ENCODE data around the gene NHERF1. TPM values are rescaled to one million over a fixed set of nuclear protein-coding genes. Genes with fewer than 3 reads are reported as not detected.

The NHERF1 gene
- total and polyA plus RNA-seq, 2 of the 8 experiments (the other 6 are each of a cell fraction or from before 2014, with no cell fraction given) = 92.9 to 99.2 TPM

DNA sequence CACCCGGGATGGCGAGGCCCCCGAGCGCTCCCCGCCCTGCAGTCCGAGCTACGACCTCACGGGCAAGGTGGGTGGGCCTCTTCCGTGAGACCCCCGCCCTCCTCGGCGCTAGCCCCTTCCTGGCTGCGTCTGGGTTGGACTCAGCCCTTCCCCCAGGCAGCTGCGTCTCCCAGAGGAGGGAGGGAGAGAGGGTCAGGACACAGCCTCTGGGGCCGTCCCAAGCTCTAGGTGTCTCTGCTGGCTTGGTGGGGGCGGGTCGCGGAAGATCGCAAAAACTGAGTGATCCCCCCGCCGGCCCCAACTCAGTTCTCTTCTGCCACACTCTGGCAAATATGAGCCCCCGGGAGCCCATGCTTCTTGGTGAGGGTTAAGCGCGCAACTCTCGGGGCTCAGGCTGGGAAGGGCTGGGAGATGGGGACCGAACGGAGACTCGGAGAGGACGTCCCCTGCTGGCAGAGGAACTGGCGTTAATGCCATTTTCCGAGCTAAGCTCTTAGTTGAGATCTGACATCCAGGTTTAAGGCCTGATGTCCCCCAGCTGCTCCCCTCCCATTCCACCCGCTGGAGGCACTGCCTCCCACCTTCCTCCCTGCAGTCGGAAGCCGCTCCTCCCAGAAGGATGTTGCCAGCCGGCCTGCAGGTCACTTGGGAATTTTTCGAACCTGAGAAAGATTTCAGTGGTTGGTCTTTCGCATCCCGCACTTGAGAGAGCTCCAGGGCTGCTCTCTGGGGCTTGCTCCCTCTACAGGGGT, 11.0 kb upstream of the NHERF1 start (continued):
- TF ChIP-seq, protein P1, sequence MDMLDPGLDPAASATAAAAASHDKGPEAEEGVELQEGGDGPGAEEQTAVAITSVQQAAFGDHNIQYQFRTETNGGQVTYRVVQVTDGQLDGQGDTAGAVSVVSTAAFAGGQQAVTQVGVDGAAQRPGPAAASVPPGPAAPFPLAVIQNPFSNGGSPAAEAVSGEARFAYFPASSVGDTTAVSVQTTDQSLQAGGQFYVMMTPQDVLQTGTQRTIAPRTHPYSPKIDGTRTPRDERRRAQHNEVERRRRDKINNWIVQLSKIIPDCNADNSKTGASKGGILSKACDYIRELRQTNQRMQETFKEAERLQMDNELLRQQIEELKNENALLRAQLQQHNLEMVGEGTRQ (IDR thresholded peaks at IDR 0.05; ENCODE audit: low read length) = no peak
- no peak for TF ChIP-seq YY1 (IDR thresholded peaks at IDR 0.05; ENCODE audit: low read depth, low read length)
- TF ChIP-seq RAD21 (IDR thresholded peaks at IDR 0.05 in 1 of 2, conservative IDR thresholded peaks at IDR 0.05 in 1 of 2; ENCODE audit: low read depth in 2 of 2, low read length in 2 of 2) = peak; percentile 28 to 38; a peak in 3 of 4 replicates
- TF ChIP-seq SP2 (IDR thresholded peaks at IDR 0.05; ENCODE audit: low read length) = no peak
- TF ChIP-seq, protein P2, sequence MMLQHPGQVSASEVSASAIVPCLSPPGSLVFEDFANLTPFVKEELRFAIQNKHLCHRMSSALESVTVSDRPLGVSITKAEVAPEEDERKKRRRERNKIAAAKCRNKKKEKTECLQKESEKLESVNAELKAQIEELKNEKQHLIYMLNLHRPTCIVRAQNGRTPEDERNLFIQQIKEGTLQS (IDR thresholded peaks at IDR 0.05; ENCODE audit: insufficient read depth, low read depth, low read length) = no peak
- TF ChIP-seq, protein P3, sequence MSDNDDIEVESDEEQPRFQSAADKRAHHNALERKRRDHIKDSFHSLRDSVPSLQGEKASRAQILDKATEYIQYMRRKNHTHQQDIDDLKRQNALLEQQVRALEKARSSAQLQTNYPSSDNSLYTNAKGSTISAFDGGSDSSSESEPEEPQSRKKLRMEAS (IDR thresholded peaks at IDR 0.05) = 0 out of 2 replicates have a peak, but pooled peaks have one; percentile 5
- no peak for TF ChIP-seq FOSL1 (IDR thresholded peaks at IDR 0.05; ENCODE audit: insufficient read depth, low read depth, low read length)
- TF ChIP-seq HDAC6 (IDR thresholded peaks at IDR 0.05; ENCODE audit: low read depth, low read length) = no peak
- TF ChIP-seq NANOG (IDR thresholded peaks at IDR 0.05; ENCODE audit: insufficient read depth, low read depth, low read length, poor library complexity, severe bottlenecking) = no peak
- no peak for TF ChIP-seq POLR2AphosphoS5 (IDR thresholded peaks at IDR 0.05; ENCODE audit: low read depth, low read length)
- TF ChIP-seq TBP (IDR thresholded peaks at IDR 0.05; ENCODE audit: low read depth, low read length) = 0 out of 2 replicates have a peak, but pooled peaks have one; percentile 41
- no peak for TF ChIP-seq SRF (IDR thresholded peaks at IDR 0.05; ENCODE audit: low read depth, low read length)
- peak in 1 of 2 experiments; percentile 73; a peak in 1 of 3 replicates for TF ChIP-seq EP300 (IDR thresholded peaks at IDR 0.05; ENCODE audit: borderline replicate concordance in 1 of 2, low read depth in 2 of 2, low read length in 2 of 2)
- TF ChIP-seq PHF8 (conservative IDR thresholded peaks at IDR 0.05; ENCODE audit: low read depth, low read length) = no peak
- TF ChIP-seq RXRA (IDR thresholded peaks at IDR 0.05; ENCODE audit: insufficient read depth, low read depth, low read length) = no peak
- TF ChIP-seq NRF1 (IDR thresholded peaks at IDR 0.05; ENCODE audit: low read depth, low read length) = no peak
- TF ChIP-seq CEBPB (IDR thresholded peaks at IDR 0.05; ENCODE audit: low read depth, low read length) = no peak
- TF ChIP-seq CBX5 (IDR thresholded peaks at IDR 0.05; ENCODE audit: low read depth, low read length) = no peak
- no peak for TF ChIP-seq CBX8 (IDR thresholded peaks at IDR 0.05; ENCODE audit: borderline replicate concordance, low read depth, low read length)
- TF ChIP-seq POU5F1 (IDR thresholded peaks at IDR 0.05; ENCODE audit: low read depth, low read length) = no peak
- TF ChIP-seq EGR1 (IDR thresholded peaks at IDR 0.05; ENCODE audit: borderline replicate concordance, low read depth, low read length) = no peak
- TF ChIP-seq TAF1 (IDR thresholded peaks at IDR 0.05; ENCODE audit: low read depth, low read length) = 0 out of 2 replicates have a peak, but pooled peaks have one; percentile 24

Measured in H1 (cell line).